ENCODE measurements around the gene ENO2.

- TF ChIP-seq CTCF (IDR thresholded peaks at IDR 0.05; ENCODE audit: insufficient read depth, low read length): no peak
- TF ChIP-seq REST (IDR thresholded peaks at IDR 0.05; ENCODE audit: insufficient replicate concordance, low read depth): no peak
- no peak for TF ChIP-seq GABPA (IDR thresholded peaks at IDR 0.05; ENCODE audit: low read depth)
- TF ChIP-seq POLR2AphosphoS5 (IDR thresholded peaks at IDR 0.05; ENCODE audit: low read depth): peak; percentile 4; the same call in 1 of the 2 replicates
Observed at GRCh38 chr12:6952121-6952862, 37.9 kb downstream of the ENO2 start.
